ENCODE measurements around the gene NDOR1. TPM values are rescaled to one million over a fixed set of nuclear protein-coding genes. Genes with fewer than 3 reads are reported as not detected.

NDOR1 gene
- total RNA-seq (2014; rRNA removed; shearing (Covaris generic); ENCODE audit: low replicate concordance), result 2.0 and 5.7 TPM in 2 replicates

- peak; percentile 90 for DNase-seq
Observed at GRCh38 chr9:137205126-137206069, at the start of gene NDOR1, which contains the start of gene TMEM203. TSS of gene NDOR1 (plus strand) at chr9:137205700. CDS start at chr9:137205778, 78 bp downstream. TSS of gene TMEM203 (minus strand) at chr9:137205648. CDS start at chr9:137205414, 234 bp downstream.

DNA sequence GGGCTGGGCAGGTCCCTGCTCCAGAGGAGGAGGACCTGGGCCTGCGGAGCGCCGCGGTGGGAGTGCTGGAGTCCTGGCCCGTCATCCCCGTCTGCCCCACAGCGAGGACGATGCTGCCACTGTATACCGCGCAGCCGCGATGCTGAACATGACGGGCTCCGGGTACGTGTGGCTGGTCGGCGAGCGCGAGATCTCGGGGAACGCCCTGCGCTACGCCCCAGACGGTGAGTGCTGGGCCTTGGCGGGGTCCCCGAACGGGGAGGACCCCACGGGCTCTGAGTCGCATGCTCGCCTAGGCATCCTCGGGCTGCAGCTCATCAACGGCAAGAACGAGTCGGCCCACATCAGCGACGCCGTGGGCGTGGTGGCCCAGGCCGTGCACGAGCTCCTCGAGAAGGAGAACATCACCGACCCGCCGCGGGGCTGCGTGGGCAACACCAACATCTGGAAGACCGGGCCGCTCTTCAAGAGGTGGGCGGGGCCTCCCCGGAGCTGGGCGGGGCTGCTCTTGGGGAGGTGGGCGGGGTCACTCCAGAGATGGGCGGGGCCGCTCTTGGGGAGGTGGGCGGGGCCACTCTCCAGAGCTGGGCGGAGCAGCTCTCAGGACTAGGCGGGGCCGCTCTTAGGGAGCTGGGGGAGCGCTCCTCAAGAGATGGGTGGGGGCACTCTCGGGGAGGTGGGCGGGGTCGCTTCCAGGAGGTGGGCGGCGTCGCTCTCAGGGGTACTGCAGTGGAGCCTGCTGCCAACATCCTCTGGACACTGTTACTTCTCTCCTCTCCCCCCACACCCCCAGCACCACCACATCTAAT, 48.7 kb upstream of the NDOR1 start:
- Histone ChIP-seq H3K36me3 (no peaks in the 10 kb centered on the region), H3K4me3 (no peak overlapping the region), H3K27me3 (peaks cover 33% of the 10 kb centered on the region), H3K9me3 (no peaks in the 10 kb centered on the region)
- peak; percentile 35 for DNase-seq

More at GRCh38 chr9:137205126-137206069, at the start of gene NDOR1, which contains the start of gene TMEM203:
- Histone ChIP-seq H3K27me3 (no peaks in the 10 kb centered on the region), H3K36me3 (peaks cover 17% of the 10 kb centered on the region), H3K4me3 (peak within 1 kb of the TSS; percentile 82), H3K9me3 (no peaks in the 10 kb centered on the region)

GRCh38 chr9:137157618-137158415, 47.7 kb upstream of the NDOR1 start:
- peaks cover 42% of the 10 kb centered on the region for H3K27me3 ChIP-seq
- H3K9me3 ChIP-seq, result no peaks in the 10 kb centered on the region
- H3K36me3 ChIP-seq, result no peaks in the 10 kb centered on the region
- peak; percentile 28 for DNase-seq
- no peak overlapping the region for H3K4me3 ChIP-seq

- no peak for DNase-seq
- Histone ChIP-seq H3K4me3 (no peak overlapping the region), H3K27me3 (peaks cover 50% of the 10 kb centered on the region), H3K9me3 (no peaks in the 10 kb centered on the region), H3K36me3 (no peaks in the 10 kb centered on the region)
Observed at GRCh38 chr9:137158625-137159024, 46.9 kb upstream of the NDOR1 start.

GRCh38 chr9:137159105-137160053, 46.1 kb upstream of the NDOR1 start:
- Histone ChIP-seq H3K27me3 (peaks cover 55% of the 10 kb centered on the region), H3K9me3 (no peaks in the 10 kb centered on the region), H3K36me3 (no peaks in the 10 kb centered on the region), H3K4me3 (no peak overlapping the region)
- DNase-seq, result no peak

GRCh38 chr9:137160054-137160425, 45.5 kb upstream of the NDOR1 start:
- no peaks in the 10 kb centered on the region for H3K9me3 ChIP-seq
- peaks cover 55% of the 10 kb centered on the region for H3K27me3 ChIP-seq
- no peak overlapping the region for H3K4me3 ChIP-seq
- no peaks in the 10 kb centered on the region for H3K36me3 ChIP-seq
- DNase-seq, result no peak

- H3K36me3 ChIP-seq, result no peaks in the 10 kb centered on the region
- no peaks in the 10 kb centered on the region for H3K9me3 ChIP-seq
- H3K4me3 ChIP-seq, result no peak overlapping the region
- no peak for DNase-seq
- H3K27me3 ChIP-seq, result peaks cover 55% of the 10 kb centered on the region
Observed at GRCh38 chr9:137160716-137161557, 44.6 kb upstream of the NDOR1 start.

DNA sequence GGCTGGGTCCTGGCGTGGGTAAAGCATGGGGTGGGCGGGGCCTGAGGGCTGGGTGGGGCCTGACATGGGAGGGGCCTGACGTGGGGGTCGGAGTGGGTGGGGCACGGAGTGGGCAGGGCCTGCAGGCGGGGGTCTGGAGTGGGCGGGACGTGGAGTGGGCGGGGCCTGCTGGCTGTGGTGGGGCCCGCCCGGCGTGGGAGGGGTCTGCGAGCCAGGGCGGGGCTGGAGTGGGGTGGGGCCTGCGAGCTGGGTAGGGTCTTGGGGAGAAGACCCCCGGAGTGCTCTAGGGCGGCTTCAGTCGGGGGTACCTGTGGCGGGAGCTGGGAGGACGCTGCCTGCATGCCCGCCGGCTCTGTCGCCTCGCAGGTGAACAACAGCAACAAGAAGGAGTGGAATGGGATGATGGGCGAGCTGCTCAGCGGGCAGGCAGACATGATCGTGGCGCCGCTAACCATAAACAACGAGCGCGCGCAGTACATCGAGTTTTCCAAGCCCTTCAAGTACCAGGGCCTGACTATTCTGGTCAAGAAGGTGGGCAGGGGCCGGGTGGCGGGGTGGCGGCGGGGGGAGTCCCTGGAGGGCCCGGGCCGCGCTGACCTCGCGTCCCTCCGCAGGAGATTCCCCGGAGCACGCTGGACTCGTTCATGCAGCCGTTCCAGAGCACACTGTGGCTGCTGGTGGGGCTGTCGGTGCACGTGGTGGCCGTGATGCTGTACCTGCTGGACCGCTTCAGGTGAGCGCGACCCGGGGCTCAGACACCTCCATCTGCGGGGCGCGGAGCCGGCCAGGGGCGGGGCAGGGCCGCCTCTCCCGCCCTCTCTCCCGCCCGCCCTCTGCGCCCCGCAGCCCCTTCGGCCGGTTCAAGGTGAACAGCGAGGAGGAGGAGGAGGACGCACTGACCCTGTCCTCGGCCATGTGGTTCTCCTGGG, 43.7 kb upstream of the NDOR1 start:
- Histone ChIP-seq H3K9me3 (no peaks in the 10 kb centered on the region), H3K36me3 (no peaks in the 10 kb centered on the region), H3K4me3 (no peak overlapping the region), H3K27me3 (peaks cover 62% of the 10 kb centered on the region)
- no peak for DNase-seq

DNA sequence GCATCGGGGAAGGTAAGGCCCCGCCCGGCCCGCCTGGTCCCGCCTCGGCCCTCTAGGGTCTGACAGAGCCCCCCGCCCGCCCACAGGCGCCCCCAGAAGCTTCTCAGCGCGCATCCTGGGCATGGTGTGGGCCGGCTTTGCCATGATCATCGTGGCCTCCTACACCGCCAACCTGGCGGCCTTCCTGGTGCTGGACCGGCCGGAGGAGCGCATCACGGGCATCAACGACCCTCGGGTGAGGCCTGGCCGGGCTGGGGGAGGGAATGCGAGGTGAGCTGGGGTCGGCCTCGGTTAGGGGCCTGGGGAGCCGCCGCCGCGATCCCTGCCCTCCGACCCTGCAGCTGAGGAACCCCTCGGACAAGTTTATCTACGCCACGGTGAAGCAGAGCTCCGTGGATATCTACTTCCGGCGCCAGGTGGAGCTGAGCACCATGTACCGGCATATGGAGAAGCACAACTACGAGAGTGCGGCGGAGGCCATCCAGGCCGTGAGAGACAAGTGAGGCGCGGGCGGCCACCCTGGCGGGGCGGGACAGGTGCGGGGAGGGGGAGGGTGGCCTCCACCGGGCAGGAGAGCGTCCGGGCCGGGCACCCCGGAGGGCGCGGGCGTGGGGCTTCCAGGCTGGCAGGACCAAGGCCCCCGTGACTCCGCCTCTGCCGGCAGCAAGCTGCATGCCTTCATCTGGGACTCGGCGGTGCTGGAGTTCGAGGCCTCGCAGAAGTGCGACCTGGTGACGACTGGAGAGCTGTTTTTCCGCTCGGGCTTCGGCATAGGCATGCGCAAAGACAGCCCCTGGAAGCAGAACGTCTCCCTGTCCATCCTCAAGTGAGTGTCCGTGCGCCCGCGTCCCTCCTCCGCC, 42.8 kb upstream of the NDOR1 start:
- H3K36me3 ChIP-seq, result no peaks in the 10 kb centered on the region
- no peak overlapping the region for H3K4me3 ChIP-seq
- H3K27me3 ChIP-seq, result peaks cover 63% of the 10 kb centered on the region
- no peaks in the 10 kb centered on the region for H3K9me3 ChIP-seq
- no peak for DNase-seq

- no peak overlapping the region for H3K4me3 ChIP-seq
- no peaks in the 10 kb centered on the region for H3K9me3 ChIP-seq
- no peaks in the 10 kb centered on the region for H3K36me3 ChIP-seq
- DNase-seq, result no peak
- peaks cover 63% of the 10 kb centered on the region for H3K27me3 ChIP-seq
Observed at GRCh38 chr9:137163365-137163715, 42.2 kb upstream of the NDOR1 start.

DNA sequence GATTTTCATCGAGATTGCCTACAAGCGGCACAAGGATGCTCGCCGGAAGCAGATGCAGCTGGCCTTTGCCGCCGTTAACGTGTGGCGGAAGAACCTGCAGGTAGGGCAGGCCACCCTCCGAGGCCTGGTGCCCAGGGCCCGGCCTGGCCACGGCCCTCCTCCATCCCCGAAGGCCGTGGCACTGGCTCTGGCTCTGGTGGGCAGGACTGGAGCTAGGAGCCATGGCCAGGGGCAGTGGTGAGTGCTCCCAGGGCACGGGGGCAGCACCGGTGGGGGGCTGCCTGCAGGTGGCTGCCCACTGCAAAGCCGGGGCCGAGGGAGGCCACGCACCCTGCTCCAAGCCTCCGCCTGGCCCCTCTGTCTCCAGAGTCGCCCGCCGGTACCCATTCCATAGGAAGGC, 41.7 kb upstream of the NDOR1 start:
- Histone ChIP-seq H3K36me3 (no peaks in the 10 kb centered on the region), H3K27me3 (peaks cover 61% of the 10 kb centered on the region), H3K4me3 (no peak overlapping the region), H3K9me3 (no peaks in the 10 kb centered on the region)
- no peak for DNase-seq

- no peak for DNase-seq
- no peaks in the 10 kb centered on the region for H3K9me3 ChIP-seq
- H3K4me3 ChIP-seq, result no peak overlapping the region
- H3K36me3 ChIP-seq, result no peaks in the 10 kb centered on the region
- H3K27me3 ChIP-seq, result peaks cover 60% of the 10 kb centered on the region
Observed at GRCh38 chr9:137164370-137165249, 40.9 kb upstream of the NDOR1 start.
